Measurements from ENCODE around the gene DUSP5.

The DUSP5 gene

DNA sequence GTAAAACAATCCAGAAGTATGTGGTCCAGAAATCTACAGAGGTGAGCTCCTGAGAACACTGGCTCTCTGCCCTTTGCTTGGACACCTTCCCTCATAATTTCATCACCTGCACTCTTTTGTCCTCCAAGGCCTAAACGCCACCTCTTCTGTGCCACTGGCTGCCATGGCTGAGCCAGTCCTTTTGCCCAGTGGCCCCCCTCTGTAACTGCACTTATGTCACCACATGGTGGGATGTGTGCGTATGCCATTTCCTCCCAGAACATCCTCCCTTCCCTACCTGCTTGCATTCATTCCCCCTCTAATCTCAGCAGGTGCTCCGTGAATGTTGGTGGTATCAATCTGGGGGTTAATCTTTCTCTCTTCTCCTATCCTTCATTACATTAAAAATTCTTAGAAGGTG lies 17.3 kb upstream of the DUSP5 start:
- no peak for DNase-seq

DNA sequence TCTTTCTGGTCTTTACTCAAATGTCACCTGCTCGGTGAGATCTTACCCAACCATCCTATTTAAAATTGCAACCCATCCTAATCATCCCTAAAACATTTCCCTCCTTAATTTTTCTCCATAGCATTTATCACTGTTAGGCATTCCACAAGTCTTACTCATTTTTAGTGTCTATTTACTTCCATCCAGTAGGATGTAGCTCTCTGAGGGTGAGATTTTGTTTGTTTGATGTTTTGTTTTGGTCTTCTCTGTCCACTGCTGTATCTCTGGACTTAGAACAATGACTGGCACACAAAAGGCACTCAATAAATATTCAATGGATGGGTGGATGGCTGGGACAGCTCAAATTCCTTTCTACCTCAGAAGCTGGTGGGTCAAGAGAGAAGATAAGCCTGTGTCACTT lies 15.8 kb upstream of the DUSP5 start:
- no peak for DNase-seq

DNA sequence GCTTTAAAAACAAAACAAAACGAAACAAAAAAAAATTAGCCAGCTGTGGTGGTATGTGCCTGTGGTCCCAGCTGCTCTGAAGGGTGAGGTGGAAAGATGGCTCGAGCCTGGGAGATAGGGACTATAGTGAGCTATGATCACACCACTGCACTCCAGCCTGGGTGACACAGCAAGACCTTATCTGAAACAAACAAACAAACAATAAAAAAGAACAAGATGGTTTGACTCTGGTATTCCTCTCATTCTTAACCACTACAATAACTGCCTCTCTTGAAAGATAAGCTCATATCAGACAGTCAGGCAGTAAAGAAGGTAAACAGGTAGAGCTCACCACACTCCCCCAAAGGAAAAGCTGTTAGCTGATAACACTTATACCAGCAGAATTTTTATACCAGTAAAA lies 14.1 kb upstream of the DUSP5 start:
- no peak for DNase-seq

DNA sequence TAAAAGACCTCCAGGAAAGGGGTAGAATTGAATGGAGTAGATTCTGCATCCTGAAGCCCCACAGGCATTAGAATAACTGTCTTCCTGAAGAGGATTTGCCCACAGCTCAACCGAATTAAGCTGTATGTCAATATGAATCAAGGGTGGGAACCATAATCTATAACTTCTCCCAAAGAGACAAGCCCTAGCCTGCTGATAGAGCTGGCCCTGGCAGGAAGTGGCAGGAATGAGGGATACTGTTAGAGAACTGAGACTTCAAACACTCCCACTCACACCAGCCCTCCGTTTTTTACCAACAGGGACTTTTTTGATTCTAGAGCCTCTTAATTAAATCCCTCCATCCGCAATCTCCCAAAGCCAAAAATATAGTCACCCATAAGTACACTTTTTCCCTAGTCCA lies 12.2 kb upstream of the DUSP5 start:
- DNase-seq: no peak

DNA sequence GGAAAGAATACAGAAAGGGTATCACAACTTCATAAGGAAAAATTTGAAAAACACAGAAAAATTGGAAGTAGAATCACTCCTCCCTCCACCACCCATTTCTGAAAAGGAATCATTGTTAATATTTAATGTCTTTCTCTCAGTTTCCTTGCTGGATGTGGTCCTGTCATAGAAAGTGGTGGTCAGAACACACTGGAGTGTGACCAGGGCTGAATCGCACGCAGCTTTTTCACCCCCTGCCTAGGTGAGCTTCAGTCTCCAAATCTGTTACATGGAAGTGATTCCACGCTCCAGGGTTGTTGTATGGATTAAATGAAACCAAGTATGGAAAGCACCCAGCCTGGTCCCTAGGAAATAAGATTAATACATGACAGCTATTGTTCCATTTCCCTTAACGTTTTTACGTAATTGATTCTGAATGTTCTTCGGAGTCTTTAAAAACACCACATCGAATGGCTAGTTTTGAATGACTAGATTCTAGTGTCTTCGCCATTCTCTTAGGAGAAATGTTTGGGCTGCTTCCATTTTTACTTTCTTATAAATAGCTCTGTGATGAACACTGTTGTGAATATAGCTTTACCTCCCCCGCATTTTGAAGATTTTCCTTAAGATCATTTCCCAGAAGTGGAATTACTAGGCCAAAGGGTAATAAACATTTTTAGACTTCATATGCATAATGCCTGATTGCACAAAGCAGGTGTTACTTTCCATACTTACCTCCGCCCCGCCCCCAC lies 10.9 kb upstream of the DUSP5 start:
- DNase-seq: no peak

- no peak for DNase-seq
These were observed 10.0 kb upstream of the DUSP5 start for GRCh38 chr10:110487411-110488331.

DNA sequence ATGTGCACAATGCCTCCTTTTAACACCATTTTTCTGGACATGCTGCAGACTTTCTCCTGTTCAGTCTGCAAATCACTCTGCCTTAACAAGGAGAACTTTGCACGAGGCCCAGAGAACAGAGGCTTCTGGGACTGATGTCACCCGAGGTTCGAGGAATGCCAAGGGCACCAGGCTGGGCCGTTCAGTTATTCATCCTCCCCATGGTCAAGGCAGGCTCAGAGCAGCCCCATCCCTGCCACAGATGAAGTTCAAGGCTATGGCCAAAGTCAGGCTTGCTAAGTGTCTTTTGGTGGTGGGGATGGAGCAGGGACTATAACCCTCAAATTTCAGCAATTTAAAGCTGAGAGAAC lies 9.4 kb upstream of the DUSP5 start:
- no peak for DNase-seq

DNA sequence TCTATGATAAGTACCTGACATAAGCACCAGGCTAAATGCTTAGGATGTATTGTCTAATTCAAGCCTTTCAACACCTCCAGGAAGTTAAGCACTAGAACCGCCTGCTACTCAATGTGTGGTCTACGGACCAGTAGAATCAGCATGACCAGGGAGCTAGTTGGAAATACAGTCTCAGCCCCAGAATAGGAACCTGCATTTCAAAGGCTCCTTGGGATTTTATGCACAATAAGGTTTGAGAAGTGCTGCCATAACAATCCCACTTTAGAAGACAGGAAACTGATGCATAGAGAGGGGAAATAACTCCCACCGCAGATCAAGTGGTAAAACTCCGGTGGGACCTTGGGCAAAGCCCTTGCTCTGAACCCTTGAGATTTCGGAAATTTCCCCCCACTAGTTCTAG lies 8.8 kb upstream of the DUSP5 start:
- no peak for DNase-seq

DNA sequence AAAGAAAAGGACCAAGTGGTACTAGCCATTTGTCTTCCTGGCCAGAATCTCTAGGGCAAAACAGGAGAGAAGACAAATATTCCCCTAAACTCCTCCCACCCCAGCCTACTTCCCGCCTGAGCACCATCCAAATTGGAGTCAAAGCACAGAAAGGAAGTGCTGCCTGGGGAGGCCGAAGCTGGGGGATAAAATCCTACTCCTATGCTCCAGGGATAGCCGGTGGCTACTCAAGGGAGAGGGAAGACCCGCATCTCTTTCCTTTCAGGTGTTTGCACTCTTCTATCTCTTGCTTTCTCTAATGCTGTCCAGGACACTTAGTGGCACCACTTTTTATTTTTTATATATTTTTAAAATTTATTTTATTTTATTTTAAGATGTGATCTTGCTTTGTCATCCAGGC lies 7.1 kb upstream of the DUSP5 start:
- no peak for DNase-seq

- no peak for DNase-seq
These were observed 6.4 kb upstream of the DUSP5 start for GRCh38 chr10:110491346-110491745.

DNA sequence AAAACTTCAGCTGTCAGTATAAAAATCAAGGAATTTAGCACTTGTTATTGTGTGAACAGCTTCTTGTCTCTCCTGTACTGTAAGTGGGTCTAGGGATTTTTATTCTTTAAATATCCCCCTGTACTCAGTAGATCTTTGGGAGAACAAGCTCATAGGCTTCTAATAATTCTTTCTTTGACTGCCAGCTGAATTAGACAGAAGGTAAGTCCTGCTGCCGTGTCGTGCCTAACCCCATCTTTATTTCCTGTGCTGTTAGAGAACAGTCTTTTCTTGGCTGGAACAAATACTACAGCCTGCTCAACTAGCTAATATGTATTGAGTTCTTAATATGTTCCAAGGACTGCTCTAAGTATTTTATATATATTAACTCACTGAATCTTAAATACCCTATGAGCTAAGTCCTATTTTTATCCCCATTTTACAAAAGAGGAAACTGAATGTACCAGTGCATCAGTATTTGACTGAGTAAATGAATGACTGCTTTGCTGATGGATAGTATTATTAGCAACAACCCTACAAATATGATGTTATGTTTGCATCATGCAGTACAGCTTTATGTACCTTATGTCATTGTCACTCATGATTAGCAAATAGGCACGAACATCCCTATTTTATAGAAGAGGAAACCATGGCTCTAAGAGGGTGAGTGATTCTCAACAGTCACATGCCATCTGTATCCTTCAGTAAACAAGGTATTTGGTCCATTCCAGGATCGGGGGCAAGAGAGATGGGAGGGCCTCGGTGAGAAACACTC lies 5.5 kb upstream of the DUSP5 start:
- no peak for DNase-seq

DNA sequence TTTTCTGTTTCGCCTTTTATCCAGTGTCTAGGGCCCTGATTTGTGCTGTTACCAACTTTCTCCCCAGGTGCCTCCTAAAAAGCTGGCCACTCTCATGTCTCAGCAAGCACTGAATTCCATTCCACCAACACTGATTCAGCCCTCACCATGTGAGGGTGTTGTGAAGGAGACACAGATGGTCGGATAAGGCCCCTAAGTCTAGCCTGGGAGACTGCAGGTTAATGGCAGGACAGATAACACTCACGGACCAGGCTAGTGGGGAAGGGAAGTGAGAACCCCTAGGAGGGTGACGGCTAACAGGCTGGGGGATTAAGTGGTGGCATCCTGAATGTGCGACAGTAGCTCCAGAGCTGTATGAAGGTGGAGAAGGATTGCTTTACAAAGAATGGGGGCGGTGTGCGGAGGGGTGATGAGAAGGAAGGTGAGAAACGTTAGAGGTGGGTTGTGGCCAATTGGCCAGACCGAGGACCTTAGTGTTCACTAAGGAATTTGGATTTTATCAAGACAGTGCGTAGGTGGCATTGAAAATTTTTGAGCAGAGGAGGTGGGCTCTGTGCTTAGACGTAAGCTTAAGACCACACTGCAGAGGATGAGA lies 3.8 kb upstream of the DUSP5 start:
- DNase-seq: no peak

DNA sequence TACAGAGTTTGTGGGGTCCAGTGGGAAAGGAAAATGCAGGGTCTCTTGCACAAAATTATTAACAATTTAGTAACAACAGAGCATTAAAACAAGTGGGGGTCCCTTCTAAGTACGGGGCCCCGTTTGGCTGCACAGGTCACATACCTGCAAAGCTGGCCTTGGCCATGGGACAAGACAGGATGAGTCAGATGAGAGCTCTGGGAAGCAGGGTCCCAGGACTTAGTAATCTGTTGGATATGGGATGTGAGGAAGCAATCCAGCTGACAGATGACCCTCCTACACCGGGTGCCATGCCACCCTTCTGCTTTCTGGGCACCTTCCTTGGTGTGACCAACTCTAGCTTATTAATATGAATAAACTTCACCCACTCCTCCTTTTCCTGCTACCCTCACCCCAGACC lies 3.2 kb upstream of the DUSP5 start:
- DNase-seq: no peak

DNA sequence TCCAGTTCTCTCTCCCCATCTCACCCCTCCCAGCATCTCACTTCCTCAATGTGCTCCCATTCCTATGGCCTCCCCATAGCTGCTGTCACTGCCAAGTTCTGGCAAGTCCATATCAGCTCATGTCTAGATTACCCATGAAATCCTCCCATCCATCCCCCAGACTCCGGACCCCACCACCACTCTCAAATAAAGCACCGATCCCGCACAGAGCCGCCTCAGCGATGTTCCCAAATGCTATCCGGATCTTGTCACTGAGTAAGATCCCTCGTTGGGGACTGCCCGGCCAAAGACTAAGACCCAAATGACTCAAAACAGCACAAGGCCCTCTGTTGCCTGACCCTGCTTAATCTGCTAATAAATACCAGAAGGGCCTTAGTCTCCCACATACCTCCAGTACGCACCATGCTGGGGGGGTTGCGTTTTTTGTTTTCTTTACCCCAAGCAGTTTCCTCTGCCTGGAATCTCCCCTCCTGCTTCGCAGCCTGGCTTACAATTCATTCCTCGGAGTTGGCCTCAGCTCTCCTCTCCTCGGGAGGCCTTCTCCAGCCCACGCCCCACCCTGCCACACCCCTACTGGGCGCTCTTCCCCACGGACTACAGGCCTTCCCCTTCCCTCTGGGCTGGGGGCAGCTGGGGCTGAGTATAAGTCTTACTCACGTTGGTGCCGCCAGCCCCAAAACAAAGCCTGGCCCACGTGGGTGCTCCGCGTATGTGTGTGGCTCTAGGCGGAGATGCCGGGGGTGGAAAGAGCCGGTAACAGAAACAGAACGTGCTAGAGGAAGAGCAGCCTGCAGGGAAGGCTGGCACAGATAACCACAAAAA lies 1.8 kb upstream of the DUSP5 start:
- DNase-seq: peak in 7 of 51 donors; percentile 11 to 71 (median 26)

DNA sequence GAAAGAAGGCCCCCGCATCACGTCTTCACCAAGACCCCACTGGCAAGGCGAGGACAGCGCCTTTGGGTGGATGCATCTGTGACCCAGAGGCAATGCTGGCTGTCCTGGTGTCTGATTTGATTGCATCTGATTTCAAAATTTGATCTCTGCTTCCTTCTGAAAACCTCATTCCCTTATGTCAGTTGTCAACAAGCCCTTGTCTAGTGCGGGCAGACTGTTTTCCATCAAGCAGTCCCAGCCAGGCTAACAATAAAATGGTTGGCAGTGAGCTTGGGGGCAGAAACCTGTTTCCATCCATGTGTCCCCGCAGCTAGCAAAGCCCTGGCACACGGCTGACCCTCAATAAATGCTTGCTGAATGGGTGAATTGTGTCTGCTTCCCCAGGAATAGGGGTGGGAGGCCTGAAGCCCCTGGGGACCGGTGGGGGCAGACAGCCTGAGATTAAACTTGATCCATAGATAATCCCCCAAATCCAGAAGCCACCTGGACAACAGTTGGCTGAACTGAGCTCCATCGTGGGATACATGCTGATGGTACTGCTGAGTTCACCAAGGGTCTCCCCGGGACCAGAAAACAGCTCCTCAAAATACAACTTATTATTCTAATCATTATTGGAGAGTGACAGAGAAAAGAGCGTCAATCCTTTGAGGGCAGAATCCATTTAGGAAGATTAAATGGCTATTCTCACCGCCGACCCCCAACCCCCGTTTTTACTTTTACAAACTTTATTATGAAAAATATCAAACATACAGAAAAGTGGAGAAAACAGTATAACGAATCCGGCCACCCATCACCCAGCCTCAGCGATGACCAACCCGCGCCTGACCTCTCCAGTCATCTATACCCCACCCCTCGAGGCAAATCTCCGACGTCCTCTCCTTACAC lies 912 bp upstream of the DUSP5 start:
- DNase-seq: peak in 3 of 51 donors; percentile 40 to 56 (median 44)

DNA sequence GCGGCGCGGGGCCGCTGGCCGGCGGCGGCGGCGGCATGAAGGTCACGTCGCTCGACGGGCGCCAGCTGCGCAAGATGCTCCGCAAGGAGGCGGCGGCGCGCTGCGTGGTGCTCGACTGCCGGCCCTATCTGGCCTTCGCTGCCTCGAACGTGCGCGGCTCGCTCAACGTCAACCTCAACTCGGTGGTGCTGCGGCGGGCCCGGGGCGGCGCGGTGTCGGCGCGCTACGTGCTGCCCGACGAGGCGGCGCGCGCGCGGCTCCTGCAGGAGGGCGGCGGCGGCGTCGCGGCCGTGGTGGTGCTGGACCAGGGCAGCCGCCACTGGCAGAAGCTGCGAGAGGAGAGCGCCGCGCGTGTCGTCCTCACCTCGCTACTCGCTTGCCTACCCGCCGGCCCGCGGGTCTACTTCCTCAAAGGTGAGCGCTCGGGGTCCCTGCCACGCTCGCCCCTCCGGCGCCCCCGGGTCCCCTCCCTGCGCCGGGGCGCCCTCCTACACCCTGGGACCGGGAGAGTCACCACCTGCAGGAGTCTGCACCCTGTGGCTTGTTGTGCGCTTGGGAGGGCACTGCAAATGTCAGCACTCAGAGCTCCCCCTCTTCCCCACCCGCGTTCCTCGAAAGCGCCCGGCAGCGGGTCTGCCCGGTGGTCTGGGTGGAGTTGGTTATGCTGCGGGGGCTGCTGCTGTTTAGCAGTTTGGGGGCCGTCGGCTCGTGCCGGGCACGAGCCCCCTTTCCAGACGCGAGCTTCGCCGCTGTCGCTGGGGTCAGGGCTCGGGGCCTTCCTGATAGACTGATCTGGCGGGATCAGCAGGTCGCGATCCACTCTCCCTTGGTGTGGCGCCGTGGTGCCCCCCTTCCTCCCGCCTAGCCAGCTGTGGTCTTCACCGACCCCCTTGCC lies 627 bp downstream of the DUSP5 start:
- peak in 10 of 51 donors; percentile 18 to 55 (median 40) for DNase-seq

DNA sequence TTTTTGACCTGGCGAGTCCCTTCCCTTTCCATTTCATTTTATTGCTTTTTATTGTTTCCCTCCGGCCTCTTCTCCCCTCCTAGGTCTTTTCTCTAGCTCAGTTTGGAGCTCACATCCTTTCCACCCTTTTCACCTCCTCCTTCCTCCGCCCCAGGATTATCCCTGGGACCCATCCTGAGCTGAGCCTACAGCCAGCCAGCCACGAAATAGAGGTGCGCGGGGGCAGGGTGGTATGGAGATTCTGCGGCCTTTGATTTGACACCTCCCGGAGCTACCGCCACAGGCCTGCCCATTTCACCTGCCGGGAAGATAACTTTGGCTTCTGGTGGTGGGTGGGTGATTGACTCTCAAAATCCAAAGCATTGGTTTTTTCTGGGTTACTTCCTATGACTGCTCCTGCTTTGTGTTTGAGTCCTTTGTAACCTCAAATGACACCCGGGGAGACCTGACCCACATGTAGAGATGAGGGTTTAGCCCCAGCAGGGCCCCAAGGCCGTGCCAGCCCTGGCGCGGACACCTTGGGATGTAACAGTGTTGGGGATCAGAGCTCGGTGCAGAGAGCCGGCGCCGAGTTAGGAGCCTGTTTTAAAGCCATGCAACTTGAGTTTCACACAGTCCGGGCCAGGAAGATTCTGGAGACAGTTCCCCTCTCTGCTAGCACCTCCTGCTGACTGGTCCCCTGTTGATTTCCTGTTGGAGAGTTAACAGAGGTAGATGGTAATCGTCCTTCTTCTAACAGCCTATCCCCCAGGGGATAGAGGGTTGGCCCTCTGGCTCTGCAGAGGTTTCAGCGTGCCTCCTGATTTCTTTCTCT lies 1.5 kb downstream of the DUSP5 start:
- DNase-seq: peak in 5 of 51 donors; percentile 4 to 28 (median 6)

All from hypothalamus (tissue), 51 donors.